Body of pancreas (tissue), 4 donors: ENCODE results near the gene PDE11A.

ENCODE experiments used
- CTCF ChIP-seq, 7 experiments: fragments of 450-650 bp in 4 of 7; fragments of 200-600 bp in 3 of 7; sonication (generic) in 3 of 7; IDR thresholded peaks; one replicate each; pipeline ENCODE4 v1.5.1; 2016 to 2019; ENCODE audit warnings: antibody characterized with exemption in 7 of 7
- POLR2A ChIP-seq, 3 donors: fragments of 450-650 bp; IDR thresholded peaks; one replicate each; pipeline ENCODE4 v1.6.1; 2016; ENCODE audit warnings: antibody characterized with exemption in 3 of 3, mild to moderate bottlenecking in 2 of 3

DNA sequence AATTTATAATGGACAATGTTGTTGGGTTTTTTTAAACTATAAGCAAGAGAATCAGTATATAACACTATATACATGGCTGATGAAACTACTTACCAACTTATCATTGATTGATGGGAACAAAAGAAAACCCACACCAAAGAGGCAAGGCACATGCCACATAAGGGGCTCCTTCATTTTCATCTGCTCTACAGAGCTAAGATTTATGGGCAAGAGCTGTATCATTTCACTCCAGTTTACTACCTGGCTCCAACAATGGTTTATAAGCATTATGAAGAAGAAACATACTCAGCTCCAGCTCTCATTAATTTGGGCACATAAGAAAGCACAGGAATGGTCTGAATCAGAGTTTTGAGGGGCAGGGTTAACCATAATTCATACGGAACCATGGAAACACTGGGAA lies 396.8 kb downstream of the PDE11A start:
- no peak for TF ChIP-seq CTCF (IDR thresholded peaks at IDR 0.05)
- no peak for TF ChIP-seq POLR2A (IDR thresholded peaks at IDR 0.05)
